NCI-H460 (cell line): ENCODE data around the gene FAM3C. TPM values are rescaled to one million over a fixed set of nuclear protein-coding genes. Genes with fewer than 3 reads are reported as not detected.
A peak's percentile ranks its signal among the peaks of the same experiment; 100 is the strongest.

Source experiments
- DNase-seq: peaks from one replicate; pipeline ENCODE4 v3.0.0-alpha.2; 2016; ENCODE audit warnings: low read depth; ENCODE audit errors: extremely low read depth
- total RNA-seq: library from RNA; depleted of rRNA; stranded (reverse); fragments of >200 nt; shearing (Covaris generic); gene quantifications from 2 replicates; pipeline ENCODE4 v1.2.3, GENCODE V29; 2014

Gene FAM3C
- total RNA-seq, 1 experiment from 2014 or later: 65.3 TPM

DNA sequence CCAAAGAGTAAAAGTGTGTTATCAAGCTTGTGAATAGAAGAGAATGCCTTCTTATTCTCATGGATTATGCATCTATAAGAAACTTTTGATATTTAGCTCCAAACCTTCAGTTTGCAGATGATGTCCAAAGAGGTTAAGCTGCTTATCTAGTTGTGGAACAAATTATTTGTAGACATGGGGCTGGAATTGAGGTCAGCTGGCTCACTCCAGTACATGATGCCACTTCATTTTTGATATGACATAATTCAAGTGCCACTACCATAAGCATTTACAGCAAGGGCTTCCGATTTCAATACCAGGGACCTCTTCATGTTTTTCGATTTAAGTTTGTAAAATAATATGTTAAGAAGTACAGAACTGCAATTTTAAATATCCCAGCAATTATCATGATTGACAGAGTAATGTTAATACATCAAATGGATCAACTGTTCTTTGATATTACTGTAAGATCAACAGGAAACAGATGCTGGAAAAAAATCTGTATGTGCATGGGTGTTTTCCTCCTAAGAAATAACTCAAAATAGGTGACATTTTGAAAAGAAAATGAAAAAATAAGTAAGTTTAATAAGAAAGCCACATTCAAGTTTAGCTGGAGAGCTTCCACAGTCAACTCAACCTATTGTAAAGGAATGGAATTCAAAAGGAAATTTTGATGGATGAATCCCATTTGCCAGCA is 12.7 kb downstream of the FAM3C start:
- no peak for DNase-seq

DNA sequence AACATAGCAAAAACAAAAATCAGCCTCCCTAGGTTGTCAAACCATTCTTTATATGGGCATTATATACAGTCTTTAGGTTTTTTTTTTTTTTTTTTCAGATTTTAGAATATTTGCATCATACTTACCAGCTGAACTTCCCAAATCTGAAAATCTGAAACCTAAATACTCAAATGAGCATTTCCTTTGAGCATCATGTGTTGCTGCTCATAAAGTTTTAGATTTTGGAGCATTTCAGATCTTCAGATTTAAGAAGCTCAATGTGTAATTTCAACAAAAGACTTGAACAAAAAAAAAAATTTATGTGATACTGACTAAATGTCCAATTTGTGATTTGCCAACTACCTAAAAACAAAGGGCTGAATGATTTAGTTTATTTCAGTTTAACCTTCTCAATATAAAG is 13.6 kb downstream of the FAM3C start:
- DNase-seq: no peak

DNA sequence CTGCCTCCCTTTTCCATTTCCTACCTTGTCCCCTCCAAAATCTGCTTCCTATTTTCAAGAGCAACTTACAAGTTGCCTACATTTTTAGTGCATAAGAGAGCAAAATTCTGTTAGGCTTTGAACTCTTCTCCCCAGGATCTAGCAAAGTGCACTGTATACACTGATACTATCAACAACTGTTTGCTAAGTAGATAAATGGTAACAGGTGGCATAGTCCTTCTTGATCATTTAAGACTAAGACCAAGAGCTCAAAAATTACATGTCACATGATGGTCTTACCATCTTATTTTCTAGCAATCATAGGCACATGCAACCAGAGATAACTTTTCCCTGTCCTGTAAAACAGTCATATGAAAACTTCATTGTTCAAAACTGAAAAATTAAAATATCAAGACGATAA is 16.2 kb downstream of the FAM3C start:
- no peak for DNase-seq

DNA sequence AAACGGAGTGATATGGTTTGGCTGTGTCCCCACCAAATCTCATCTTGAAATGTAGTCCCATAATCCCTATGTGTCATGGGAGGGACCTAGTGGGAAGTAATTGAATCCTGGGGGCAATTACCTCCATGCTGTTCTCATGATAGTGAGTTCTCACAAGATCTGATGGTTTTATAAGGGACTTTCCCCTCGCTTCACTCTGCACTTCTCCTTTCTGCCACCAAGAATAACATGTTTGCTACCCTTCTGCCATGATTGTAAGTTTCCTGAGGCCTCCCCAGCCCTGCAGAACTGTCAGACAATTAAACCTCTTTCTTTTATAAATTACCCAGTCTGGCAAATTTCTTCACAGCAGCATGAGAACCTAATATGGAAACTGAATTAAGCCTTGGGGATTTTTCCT is 19.1 kb downstream of the FAM3C start:
- DNase-seq: no peak

DNA sequence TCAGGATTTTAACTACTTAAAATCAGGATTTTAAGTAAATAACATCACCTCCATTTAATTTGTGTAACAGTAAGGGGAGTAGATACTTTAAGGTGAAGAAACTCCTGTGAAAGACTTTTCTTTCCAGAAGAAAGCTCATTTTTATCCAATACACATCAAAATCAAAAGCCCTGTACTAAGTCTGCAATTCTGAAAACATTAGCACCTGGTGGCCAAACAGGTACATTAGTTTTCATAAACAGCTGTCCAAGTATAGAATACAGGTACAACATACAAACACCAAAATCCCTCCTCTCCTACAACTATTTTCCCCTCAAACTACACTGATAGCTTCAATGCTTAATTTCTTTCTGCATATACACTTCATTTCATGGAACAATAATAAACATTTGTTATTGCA is 22.9 kb downstream of the FAM3C start:
- no peak for DNase-seq

DNA sequence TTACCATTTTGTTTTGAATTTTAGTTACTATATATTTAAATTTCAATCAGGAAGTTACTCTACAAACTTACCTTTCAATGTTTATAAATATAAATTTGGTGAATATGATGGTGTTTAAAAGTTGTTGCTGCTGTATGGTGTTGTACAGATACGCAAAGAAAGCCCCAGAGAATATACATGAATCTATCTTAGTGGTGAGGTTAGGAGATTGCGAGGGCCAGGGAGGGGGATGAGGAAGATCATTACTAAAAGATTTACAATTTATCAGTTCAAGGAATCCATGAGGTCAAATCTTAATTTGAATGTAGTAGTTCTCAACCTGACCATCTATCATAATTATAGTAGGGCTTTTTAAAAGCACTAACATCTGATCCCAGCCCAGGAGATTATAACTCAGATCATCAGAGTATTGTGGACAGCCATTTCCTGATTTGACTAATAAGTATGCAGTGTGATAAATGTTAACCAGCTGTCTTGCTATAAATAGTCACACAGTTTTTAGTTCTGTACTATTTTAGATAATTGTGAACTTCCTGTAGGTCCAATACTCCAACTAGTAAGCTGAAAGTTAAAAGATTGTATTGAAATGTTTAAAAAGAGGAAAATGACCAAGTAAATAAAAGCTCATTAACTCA is 23.6 kb downstream of the FAM3C start:
- DNase-seq: no peak

DNA sequence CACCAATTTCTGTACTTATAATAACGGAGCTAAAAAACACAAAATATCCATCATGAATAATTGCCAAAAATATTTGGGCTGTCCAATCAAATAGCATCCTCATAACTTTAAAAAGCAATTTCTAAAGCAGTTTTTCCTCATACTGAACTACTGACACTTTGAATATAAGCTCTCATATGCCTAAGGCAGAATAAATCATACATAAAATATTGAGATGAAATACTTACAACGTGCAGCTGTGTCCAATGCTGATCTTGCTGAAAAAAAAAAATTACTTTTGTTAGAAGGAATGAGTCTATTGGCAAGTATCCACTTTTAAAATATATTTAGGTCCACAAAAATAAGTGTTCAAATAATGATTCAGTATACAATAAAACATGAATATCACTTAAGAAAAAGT is 24.2 kb downstream of the FAM3C start:
- DNase-seq: no peak

DNA sequence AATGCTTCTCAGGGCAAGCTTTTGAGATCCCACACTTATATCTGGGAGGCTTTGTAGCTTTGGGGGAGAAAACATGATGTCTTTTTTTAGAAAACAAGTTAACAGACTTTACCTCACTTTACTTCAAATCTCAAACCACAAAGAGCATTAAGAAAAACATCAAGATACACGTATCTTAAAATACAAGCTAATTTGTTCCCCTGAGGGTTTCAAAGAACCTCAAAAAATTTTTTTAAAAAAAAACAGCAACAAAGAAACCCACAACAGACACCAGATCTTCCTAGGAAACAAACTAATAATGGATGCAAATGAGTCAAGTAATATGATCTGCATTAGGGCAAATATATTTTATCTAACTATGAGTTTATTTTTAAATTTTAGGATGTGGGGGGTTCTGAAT is 24.7 kb downstream of the FAM3C start:
- no peak for DNase-seq

DNA sequence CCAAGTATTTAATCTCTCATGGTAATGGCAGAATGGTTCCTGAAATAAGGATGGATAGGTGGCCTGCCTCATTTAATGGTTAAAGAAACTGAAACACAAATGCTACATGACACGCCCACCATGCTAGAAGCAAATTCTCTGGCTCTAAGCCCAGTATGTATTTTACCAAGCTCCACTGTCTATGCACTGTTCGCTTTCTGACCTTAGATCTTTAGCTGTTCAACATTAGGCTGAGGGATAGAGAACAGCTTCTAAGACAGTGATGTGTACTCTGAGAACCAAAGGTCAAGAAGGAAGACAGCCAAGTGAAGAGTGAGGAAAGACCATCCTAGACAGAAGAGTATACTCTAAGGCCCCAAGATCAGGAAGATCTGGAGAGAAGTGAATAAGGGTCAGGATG is 26.6 kb downstream of the FAM3C start:
- DNase-seq: no peak

DNA sequence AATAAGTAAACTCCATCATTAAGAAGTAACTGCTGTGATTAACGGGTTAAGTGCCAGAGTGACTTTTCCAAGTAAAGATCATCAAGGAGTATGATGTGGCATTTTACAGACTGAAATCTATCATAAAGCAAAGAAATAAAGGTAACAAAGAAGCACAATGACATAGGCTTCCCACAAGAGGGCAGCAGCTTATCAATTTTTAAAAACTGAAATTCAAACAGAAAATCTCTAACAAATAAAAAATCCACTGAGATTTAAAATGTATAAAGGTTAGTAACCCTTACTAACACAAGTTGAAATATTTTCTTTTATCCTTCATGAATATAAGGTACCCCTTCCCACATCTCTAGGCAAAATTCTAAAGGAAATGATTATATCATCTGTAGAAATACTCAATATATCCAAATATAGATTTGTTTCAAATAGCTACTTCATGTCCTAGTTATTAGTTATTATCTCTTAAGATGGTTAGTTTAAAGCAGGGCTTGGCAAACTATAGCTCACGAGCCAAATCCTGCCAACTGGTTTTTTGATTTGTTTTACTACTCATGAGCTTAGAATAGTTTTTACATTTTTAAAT is 29.2 kb downstream of the FAM3C start:
- peak; percentile 30 for DNase-seq

DNA sequence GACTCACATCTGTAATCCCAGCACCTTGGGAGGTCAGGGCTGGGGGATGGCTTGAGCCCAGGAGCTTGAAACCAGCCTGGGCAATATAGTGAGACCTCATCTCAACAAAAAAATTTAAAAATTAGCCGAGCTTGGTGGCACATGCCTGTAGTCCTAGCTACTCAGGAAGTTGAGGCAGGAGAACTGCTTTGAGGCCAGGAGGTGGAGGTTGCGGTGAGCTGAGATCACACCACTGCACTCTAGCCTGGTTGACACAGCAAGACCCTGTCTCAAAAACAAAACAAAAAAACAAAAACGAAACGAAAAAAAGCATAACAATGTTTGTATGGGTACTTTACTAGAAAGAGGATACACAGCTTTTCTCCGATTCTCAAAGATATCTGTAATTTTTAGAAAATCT is 35.5 kb downstream of the FAM3C start:
- DNase-seq: no peak

DNA sequence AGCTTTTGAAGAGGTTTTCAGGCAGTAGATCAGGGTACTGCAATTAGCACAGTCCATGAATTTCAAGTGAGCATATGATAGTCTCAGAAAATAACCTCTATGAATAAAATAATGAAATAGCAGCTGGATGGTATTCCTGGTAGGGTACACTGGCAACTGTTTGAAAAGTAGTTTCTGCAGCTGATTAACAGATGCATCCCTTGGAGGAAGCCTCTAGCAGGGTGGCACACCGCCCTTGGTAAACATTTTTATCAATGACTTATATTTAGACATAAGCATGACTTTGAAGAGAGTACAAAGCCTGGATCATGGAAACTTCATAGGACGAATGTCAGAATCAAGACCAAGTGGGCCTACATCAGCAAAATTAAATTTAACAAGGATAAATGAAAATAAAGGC is 40.5 kb downstream of the FAM3C start:
- no peak for DNase-seq

DNA sequence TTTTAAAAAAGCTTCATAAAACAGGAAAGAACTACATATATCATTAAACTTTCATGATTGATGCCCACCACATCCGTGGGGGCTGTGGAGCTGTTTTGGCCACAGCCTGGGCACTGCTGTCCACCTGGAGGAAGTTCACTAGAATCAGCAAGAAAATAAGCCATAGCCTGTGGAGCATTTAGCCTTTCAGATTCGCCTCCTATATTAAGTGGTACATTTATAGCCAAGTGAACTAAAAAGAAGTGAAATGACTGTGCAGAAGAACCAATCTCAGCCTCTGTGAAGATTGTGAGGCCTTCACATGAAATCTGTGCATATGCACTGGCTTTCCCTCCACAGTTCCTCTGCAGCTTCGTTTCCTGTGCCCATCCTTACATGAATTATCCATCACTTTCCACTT is 43.8 kb downstream of the FAM3C start:
- no peak for DNase-seq

DNA sequence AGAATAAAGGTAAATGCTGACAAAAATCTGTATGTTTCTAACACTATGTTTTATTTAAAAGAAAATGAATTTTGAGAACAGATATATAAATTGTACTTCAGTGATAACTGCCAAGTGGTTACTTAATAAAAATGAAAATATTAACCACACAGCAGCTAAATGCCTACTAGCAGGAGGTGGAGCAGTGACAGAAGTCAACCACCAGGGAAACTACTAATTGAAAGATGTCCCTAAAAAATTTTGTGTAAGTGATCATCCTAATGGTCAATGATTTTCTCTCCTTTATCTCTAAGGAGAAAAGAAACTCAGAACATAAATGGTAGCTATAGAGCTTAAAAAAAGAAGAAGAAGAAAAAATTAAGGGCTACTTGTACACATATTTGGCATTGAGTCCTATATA is 44.4 kb downstream of the FAM3C start:
- DNase-seq: no peak

DNA sequence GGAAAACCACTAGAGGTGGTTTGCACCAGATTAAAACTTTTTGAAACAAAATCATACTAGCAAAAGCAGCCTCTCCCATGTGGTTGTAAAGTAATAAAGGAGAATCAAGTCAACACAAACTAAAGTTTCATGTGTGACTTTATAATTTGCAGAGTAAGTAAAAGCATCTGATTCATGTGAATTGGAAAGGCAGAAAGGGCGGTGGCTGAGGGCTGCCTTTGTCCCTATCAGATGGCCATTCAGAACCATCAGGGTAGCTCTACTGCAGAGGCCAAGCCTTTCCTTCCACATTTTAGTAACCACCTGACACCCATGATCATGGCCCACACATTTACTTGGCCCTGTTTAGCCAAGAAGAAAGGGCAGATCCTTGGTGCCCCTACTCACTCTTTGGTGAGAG is 51.6 kb downstream of the FAM3C start:
- no peak for DNase-seq

DNA sequence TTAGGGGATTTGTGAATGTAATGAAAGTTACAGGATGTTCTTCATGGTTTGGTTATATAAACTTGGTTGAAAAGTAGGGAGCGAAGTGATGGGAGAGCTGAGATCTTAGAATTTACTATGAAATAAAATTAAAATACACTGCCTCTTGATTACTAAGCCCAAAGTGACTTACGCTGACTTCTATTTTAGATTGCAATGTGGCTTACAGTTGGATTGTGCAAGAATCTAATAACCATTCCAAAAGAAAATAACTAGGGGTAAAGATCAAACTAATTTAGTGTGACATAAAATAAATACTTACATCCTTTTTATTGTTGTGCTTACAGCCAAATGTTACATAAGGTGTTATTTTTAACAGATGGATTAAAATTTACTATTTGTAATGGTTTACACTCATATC is 52.0 kb downstream of the FAM3C start:
- no peak for DNase-seq

DNA sequence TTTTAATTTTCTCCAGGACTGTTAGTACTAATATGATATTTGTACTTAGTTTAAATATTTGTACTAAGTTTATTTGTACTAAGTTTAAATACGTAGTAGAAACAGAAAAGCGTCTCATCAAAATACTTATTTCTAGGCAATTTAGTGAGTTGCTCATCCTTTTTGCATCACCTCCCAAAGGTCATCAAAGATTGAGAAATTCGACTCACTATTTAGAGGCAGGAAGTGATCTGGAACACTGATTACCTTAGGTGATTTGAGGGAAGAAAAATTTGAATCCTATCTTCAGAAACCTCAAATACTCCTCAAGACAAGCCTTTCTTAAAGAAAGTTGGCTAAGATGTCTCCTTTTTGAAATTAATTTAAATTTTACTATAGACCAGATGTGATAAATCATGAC is 52.8 kb downstream of the FAM3C start:
- DNase-seq: no peak

DNA sequence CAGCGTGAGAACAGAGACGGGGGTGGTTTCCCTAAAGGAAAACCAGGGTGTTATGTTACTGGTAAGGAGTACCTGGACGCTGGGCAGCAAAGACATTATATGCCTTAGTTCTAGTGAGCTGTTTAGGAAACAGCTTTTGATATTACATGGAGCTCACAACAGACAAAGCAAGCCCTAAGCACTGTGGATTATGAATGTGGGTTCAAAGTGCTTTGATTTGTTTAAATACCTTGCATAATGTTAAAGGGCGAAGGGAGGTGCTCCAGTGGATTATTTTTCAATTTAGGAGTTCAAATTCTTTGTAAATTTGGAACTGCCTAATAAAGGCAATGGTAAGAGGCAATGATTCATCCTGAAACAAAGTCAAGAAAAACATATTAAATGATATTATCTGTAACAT is 53.5 kb downstream of the FAM3C start:
- DNase-seq: no peak

DNA sequence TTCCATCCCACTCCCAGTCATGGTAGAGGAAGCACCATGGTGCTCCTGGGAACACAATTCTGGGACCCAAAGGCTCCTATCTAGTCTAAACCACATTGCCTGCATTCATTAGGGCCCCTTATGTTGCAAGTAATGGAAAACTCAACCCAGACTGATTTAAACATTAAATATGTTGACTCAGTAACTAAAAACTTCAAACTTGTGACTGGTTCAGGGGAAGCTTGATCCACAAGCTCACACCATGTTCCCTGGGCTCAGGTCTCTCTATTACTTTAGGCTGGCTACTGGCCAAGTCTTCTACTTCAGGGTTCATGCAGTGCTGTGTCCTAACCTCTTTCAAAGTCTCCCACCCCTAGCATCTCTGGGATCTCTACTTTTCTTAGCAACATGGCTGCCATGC is 54.2 kb downstream of the FAM3C start:
- DNase-seq: no peak

DNA sequence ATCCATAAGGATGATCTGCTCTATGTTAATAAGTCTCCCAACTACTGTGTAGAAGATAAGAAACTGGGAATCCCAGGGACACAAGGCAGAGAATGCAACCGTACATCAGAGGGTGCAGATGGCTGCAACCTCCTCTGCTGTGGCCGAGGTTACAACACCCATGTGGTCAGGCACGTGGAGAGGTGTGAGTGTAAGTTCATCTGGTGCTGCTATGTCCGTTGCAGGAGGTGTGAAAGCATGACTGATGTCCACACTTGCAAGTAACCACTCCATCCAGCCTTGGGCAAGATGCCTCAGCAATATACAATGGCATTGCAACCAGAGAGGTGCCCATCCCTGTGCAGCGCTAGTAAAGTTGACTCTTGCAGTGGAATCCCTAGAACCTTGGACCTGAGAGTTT is 57.0 kb downstream of the FAM3C start:
- no peak for DNase-seq

DNA sequence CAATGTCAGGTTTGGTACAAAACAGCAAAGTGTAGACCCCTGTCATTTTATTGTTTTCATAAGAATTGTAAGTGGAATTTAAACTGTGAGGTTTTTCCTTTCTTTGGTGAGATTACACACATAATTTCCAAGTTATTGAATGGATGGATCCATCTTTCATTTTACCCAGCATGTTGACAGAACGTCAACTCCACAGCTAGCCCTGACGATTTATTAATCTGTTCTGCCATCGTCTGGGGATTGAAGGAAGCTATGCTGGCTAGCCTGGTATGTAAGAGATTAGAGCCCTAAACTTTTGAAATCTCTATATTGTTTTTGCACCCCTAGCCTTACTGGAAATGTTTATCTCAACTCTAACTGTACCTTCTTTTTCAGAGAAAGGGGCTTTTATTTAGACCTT is 58.7 kb downstream of the FAM3C start:
- peak; percentile 26 for DNase-seq

DNA sequence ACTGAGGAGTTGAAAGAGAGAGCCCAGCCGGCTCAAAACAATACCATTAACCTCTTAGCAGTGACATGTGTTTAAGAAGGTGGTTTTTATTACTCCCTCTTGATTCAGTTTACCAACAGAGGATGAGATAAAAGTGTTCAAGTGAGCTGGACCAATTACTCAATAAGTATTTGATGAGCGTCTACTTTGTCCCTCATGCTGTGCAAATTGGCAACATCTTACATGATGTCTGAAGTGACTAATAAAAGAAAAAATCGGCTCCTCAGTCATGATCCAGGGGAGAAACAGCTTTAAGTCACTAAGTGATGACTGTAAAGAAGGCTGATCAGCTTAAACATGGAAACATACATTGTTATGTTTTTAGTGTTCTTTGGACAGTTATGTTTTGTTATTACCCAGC is 59.5 kb downstream of the FAM3C start:
- DNase-seq: no peak
